Stomach (tissue), 9 donors: ENCODE results near the gene C3orf20. TPM values are rescaled to one million over a fixed set of nuclear protein-coding genes. Genes with fewer than 3 reads are reported as not detected.

Experiments used
- DNase-seq, 2 donors: peaks; one replicate each; pipeline versions ENCODE4 v3.0.0 to v3.0.0-alpha.2; 2013 to 2019
- H3K27ac ChIP-seq, 5 donors: fragments of 200-600 bp in 4 of 5; sonication (generic) in 4 of 5; one replicate each; pipeline ENCODE4 v1.5.1; 2013 to 2019; ENCODE audit warnings: mild to moderate bottlenecking in 1 of 5, moderate library complexity in 1 of 5
- H3K27me3 ChIP-seq, 3 donors: fragments of 200-600 bp; sonication (generic); one replicate each; pipeline ENCODE4 v1.5.1; 2017 to 2019; ENCODE audit warnings: mixed run types in 1 of 3
- H3K36me3 ChIP-seq, 4 donors: fragments of 200-600 bp; sonication (generic); 1 replicate in 3 of 4; 2 replicates in 1 of 4; pipeline ENCODE4 v1.5.1; 2016 to 2019
- H3K4me1 ChIP-seq, 4 donors: fragments of 200-600 bp; sonication (generic); one replicate each; pipeline ENCODE4 v1.5.1; 2016 to 2019
- H3K4me3 ChIP-seq, 4 donors: fragments of 200-600 bp; sonication (generic) in 3 of 4; one replicate each; pipeline ENCODE4 v1.5.1; 2016 to 2019; ENCODE audit warnings: mild to moderate bottlenecking in 1 of 4
- H3K9me3 ChIP-seq, 4 donors: fragments of 200-600 bp; sonication (generic); one replicate each; pipeline ENCODE4 v1.5.1; 2016 to 2019
- EP300 ChIP-seq: sonication (generic); formaldehyde crosslinking; IDR thresholded peaks from one replicate; pipeline ENCODE4 v1.6.1; 2017; ENCODE audit warnings: antibody characterized with exemption
- POLR2A ChIP-seq, 4 donors: fragments of 450-650 bp; IDR thresholded peaks; one replicate each; pipeline ENCODE4 v1.6.1; 2016; ENCODE audit warnings: antibody characterized with exemption in 4 of 4, control low read depth in 2 of 4, mild to moderate bottlenecking in 1 of 4, moderate library complexity in 1 of 4
- POLR2AphosphoS5 ChIP-seq, 3 donors: sonication (generic); formaldehyde crosslinking; IDR thresholded peaks; one replicate each; pipeline ENCODE4 v1.6.1; 2016; ENCODE audit warnings: antibody characterized with exemption in 3 of 3
- whole genome bisulfite sequencing, 5 donors: extraction: QIAGEN DNeasy Blood & Tissue Kit in 3 of 5; methylation state at CpG; one replicate each; pipeline versions ENCODE4 v1.1.5 to v1.1.7; 2013 to 2018; 5-methylcytosine and 5-hydroxymethylcytosine counted together
- intact Hi-C: fragments of 100-400 bp; cut with DNase I; formaldehyde crosslinking; loops from one replicate; pipeline ENCODE4 v1.15.1; 2023; ENCODE audit warnings: low total_unique reads
- polyA plus RNA-seq, 3 donors: library from polyadenylated mRNA; stranded (reverse); fragments of 200-250 nt; gene quantifications; one replicate each; pipeline ENCODE4 v1.2.3, GENCODE V29; 2013
- total RNA-seq, 5 donors: library from RNA; depleted of rRNA; stranded (reverse); fragments of >200 nt; gene quantifications; one replicate each; pipeline versions ENCODE4 v1.1.0 to v1.2.3, GENCODE V29; 2014 to 2016
- TF ChIP-seq, protein P1 (sequence below), 7 experiments: fragments of 450-650 bp in 4 of 7; fragments of 200-600 bp in 3 of 7; sonication (generic) in 3 of 7; IDR thresholded peaks; one replicate each; pipeline ENCODE4 v1.5.1; 2016 to 2019; ENCODE audit warnings: antibody characterized with exemption in 7 of 7, control low read depth in 2 of 7, mild to moderate bottlenecking in 1 of 7
- donor health status: healthy with polysubstance abuse.
- donor health status: Bipolar disorder and iron deficiency.
- donor health status: healthy.

C3orf20 gene
- total and polyA plus RNA-seq, 8 donors, result 0.37 TPM; not detected in 7

DNA sequence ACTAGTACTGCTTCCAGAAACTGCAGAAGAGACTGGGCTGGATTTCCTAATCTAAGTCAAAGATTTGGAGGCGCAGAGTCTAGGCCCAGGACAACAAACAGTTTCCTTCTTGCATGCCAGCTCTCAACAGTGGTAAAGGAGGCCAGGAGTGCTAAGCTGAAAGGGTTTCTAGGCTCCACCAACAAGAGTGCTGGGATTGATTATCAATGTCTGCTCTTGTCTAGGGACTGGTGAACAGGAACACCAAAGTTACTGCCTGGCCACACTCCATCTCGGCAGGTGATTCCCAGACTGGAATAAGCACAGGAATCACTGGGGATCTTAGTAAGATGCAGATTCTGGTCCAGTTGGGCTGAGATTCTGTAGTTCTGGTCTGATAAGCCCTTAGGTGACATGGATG lies 121.1 kb downstream of the C3orf20 start:
- WGBS, 5 donors, result 31 to 61% (median 38%) methylated on average over 2 of the region's 2 CpGs
- no peak for TF ChIP-seq POLR2AphosphoS5 (IDR thresholded peaks at IDR 0.05)
- TF ChIP-seq EP300, result no peak
- TF ChIP-seq, protein P1, sequence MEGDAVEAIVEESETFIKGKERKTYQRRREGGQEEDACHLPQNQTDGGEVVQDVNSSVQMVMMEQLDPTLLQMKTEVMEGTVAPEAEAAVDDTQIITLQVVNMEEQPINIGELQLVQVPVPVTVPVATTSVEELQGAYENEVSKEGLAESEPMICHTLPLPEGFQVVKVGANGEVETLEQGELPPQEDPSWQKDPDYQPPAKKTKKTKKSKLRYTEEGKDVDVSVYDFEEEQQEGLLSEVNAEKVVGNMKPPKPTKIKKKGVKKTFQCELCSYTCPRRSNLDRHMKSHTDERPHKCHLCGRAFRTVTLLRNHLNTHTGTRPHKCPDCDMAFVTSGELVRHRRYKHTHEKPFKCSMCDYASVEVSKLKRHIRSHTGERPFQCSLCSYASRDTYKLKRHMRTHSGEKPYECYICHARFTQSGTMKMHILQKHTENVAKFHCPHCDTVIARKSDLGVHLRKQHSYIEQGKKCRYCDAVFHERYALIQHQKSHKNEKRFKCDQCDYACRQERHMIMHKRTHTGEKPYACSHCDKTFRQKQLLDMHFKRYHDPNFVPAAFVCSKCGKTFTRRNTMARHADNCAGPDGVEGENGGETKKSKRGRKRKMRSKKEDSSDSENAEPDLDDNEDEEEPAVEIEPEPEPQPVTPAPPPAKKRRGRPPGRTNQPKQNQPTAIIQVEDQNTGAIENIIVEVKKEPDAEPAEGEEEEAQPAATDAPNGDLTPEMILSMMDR (IDR thresholded peaks at IDR 0.05), result no peak
- no peak for TF ChIP-seq POLR2A (IDR thresholded peaks at IDR 0.05)
- no peak overlapping the region for H3K27ac ChIP-seq
- no peaks in the 10 kb centered on the region for H3K36me3 ChIP-seq
- no peaks in the 10 kb centered on the region for H3K9me3 ChIP-seq
- intact Hi-C loops, result no loop called here
- peaks cover 0 to 12% (median 6%) of the 10 kb centered on the region in 4 donors for H3K4me1 ChIP-seq
- peaks cover 0 to 9% (median 0%) of the 10 kb centered on the region in 3 donors for H3K27me3 ChIP-seq
- DNase-seq, result no peak
- H3K4me3 ChIP-seq, result no peak overlapping the region

DNA sequence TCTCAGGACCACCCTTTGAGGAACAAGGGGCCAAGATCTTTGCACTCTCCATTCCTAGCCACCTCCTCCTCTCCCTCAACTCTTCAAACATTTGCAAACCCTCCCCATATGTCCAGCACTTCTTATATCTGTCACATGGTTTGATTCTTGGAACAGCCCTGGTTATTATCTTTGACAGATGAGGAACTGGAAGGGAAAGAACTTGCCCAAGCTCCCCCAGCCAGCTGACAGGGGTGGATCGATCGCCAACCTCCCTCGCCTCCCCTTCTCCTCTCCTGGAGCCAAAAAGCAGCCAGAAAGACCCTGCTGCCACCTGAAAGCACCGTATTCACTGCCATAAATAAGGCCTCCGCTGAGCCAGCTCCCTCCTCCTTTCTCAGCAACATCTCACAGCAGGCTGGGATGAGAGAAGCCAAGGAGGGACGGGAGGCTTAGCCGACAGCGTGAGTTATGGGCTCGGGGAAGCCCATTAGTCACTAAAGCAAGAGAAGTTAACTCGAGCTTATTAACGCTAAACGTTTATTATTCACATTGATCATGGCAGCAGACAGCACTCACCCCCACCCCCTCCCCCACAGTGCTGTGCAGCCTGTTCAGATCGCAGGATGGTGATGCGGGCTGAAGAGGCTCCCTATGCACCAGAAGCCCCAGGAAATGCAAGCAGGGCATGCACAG lies 121.6 kb downstream of the C3orf20 start:
- WGBS, 5 donors, result 59 to 78% (median 74%) methylated on average over 14 of the region's 14 CpGs
- peak in 1 of 2 donors; percentile 70 for DNase-seq
- Histone ChIP-seq H3K4me3 (no peak overlapping the region), H3K4me1 (peaks cover 0 to 9% (median 5%) of the 10 kb centered on the region in 4 donors), H3K36me3 (no peaks in the 10 kb centered on the region), H3K27me3 (peaks cover 0 to 3% (median 0%) of the 10 kb centered on the region in 3 donors), H3K27ac (no peak overlapping the region), H3K9me3 (no peaks in the 10 kb centered on the region)
- TF ChIP-seq EP300 (no peak), POLR2AphosphoS5 (IDR thresholded peaks at IDR 0.05) (no peak), POLR2A (IDR thresholded peaks at IDR 0.05) (no peak)
- TF ChIP-seq, protein P1 (IDR thresholded peaks at IDR 0.05), result no peak
- intact Hi-C loops, result no loop called here

DNA sequence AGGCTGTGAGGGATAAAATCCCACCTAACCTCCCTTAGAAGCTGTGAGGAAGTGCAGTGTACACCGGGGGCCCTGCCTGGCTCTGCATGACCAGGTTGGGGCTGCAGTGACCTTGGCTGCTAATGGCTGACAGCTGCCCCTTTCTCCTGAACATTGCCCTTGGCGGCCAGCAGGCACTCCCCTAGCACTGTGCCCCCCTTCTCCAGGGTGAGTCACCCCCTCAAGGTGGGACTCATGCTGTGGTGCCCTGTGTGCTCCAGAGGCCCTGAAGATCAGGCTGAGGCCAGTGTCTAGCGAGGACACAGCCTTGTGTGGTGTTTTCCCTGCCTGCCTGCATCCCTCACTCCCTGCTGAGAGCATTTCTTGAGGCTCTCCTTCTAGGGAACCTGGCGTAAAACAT lies 122.8 kb downstream of the C3orf20 start:
- Histone ChIP-seq H3K36me3 (no peaks in the 10 kb centered on the region), H3K27me3 (no peaks in the 10 kb centered on the region), H3K4me3 (no peak overlapping the region), H3K9me3 (no peaks in the 10 kb centered on the region), H3K4me1 (peaks cover 0 to 9% (median 3%) of the 10 kb centered on the region in 4 donors), H3K27ac (no peak overlapping the region)
- intact Hi-C loops, result no loop called here
- 78 to 88% (median 82%) methylated on average over 3 to 4 of the region's 4 CpGs for WGBS, 5 donors
- TF ChIP-seq POLR2AphosphoS5 (IDR thresholded peaks at IDR 0.05) (no peak), POLR2A (IDR thresholded peaks at IDR 0.05) (no peak), EP300 (no peak)
- TF ChIP-seq, protein P1 (IDR thresholded peaks at IDR 0.05), result no peak
- DNase-seq, result no peak

DNA sequence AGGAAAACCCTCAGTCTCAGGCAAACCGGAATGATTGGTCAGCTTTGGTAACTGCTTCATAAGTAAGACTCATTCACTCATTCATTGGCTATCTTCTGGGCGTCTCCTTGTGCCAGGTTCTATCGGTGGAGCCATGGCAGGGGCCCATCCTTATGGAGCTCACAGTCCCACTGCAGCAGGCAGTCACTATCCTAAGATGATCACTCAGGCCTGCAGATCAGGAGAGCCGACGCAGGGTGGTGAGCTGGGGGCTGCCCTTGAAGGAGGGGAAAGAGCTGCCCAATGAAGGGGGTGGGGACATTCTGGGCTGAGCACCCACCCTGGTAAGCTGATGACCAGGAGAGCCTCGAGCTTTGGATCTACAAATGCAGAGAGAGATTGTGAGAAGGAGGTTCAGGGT lies 123.3 kb downstream of the C3orf20 start:
- no peak overlapping the region for H3K27ac ChIP-seq
- intact Hi-C loops, result no loop called here

More for the DNA sequence above, 123.3 kb downstream of the C3orf20 start:
- Histone ChIP-seq H3K9me3 (no peaks in the 10 kb centered on the region), H3K36me3 (no peaks in the 10 kb centered on the region), H3K27me3 (no peaks in the 10 kb centered on the region), H3K4me1 (peaks cover 0 to 9% (median 3%) of the 10 kb centered on the region in 4 donors), H3K4me3 (no peak overlapping the region)
- TF ChIP-seq, protein P1 (IDR thresholded peaks at IDR 0.05), result no peak
- no peak for TF ChIP-seq EP300
- TF ChIP-seq POLR2AphosphoS5 (IDR thresholded peaks at IDR 0.05), result no peak
- TF ChIP-seq POLR2A (IDR thresholded peaks at IDR 0.05), result no peak
- 78 to 87% (median 80%) methylated on average over 5 to 6 of the region's 6 CpGs for WGBS, 5 donors
- DNase-seq, result no peak
